ENCODE measurements around the gene MLX. TPM values are rescaled to one million over a fixed set of nuclear protein-coding genes. Genes with fewer than 3 reads are reported as not detected.

Gene MLX
- total and polyA plus RNA-seq, 12 donors = 34.2 to 95.0 (median 47.1) TPM

GRCh38 chr17:42547001-42547461, 19.9 kb upstream of the MLX start:
- peaks cover 8 to 10% of the 10 kb centered on the region in 2 donors for H3K4me1 ChIP-seq (replicated peaks in 1 of 2)
- H3K4me3 ChIP-seq = no peak overlapping the region
- H3K27ac ChIP-seq = no peak overlapping the region
- intact Hi-C loops (cut with DNase I) = no loop called here
- peaks cover 0 to 18% of the 10 kb centered on the region in 2 donors for H3K36me3 ChIP-seq (replicated peaks in 1 of 2)
- TF ChIP-seq CTCF (IDR thresholded peaks at IDR 0.05) = no peak
- no peak for TF ChIP-seq POLR2A (IDR thresholded peaks at IDR 0.05)
- no peaks in the 10 kb centered on the region for H3K27me3 ChIP-seq
- 85 to 96% (median 88%) methylated on average over 15 to 23 of the region's 23 CpGs for WGBS, 4 donors
- H3K9me3 ChIP-seq (replicated peaks in 1 of 3) = no peaks in the 10 kb centered on the region
- DNase-seq = no peak

- no peak overlapping the region for H3K4me3 ChIP-seq
- no peaks in the 10 kb centered on the region for H3K27me3 ChIP-seq
- H3K36me3 ChIP-seq (replicated peaks in 1 of 2) = peaks cover 0 to 11% of the 10 kb centered on the region in 2 donors
- H3K9me3 ChIP-seq (replicated peaks in 1 of 3) = no peaks in the 10 kb centered on the region
- WGBS, 4 donors = 65 to 85% (median 73%) methylated on average over 12 to 14 of the region's 14 CpGs; no CpG with 5 or more reads in 1 of the 4 donors
- no peak for DNase-seq
- TF ChIP-seq CTCF (IDR thresholded peaks at IDR 0.05) = no peak
- no peak for TF ChIP-seq POLR2A (IDR thresholded peaks at IDR 0.05)
- H3K27ac ChIP-seq = no peak overlapping the region
- intact Hi-C loops (cut with DNase I) = no loop called here
- H3K4me1 ChIP-seq (replicated peaks in 1 of 2) = peaks cover 8 to 10% of the 10 kb centered on the region in 2 donors
Measured at GRCh38 chr17:42547698-42548069, 19.2 kb upstream of the MLX start.

GRCh38 chr17:42548070-42548837, 18.6 kb upstream of the MLX start:
- H3K4me3 ChIP-seq = peak overlapping the region in 1 of 4 donors; percentile 47
- DNase-seq = peak; percentile 72 to 86 (median 79)
- WGBS, 4 donors = 7 to 53% (median 19%) methylated on average over 3 to 74 of the region's 74 CpGs

More at GRCh38 chr17:42548070-42548837, 18.6 kb upstream of the MLX start:
- Histone ChIP-seq H3K27ac (no peak overlapping the region), H3K36me3 (replicated peaks in 1 of 2) (peaks cover 0 to 5% of the 10 kb centered on the region in 2 donors), H3K27me3 (no peaks in the 10 kb centered on the region), H3K9me3 (replicated peaks in 1 of 3) (no peaks in the 10 kb centered on the region), H3K4me1 (replicated peaks in 1 of 2) (peaks cover 9 to 11% of the 10 kb centered on the region in 2 donors)
- intact Hi-C loops (cut with DNase I) = no loop called here
- no peak for TF ChIP-seq POLR2A (IDR thresholded peaks at IDR 0.05)
- TF ChIP-seq CTCF (IDR thresholded peaks at IDR 0.05) = peak in 5 of 6 experiments; percentile 38 to 54 (median 42)
